MG63 (cell line): ENCODE results near the gene CAMTA2. TPM values are rescaled to one million over a fixed set of nuclear protein-coding genes. Genes with fewer than 3 reads are reported as not detected.

Experiments used
- DNase-seq: peaks from one replicate; pipeline ENCODE4 v3.0.0-alpha.2; 2020
- H3K27me3 ChIP-seq: fragments of 250-450 bp; sonication (Bioruptor Pico); 2 replicates; pipeline ENCODE4 v1.5.1; 2020; ENCODE audit warnings: mild to moderate bottlenecking, moderate library complexity
- H3K36me3 ChIP-seq: fragments of 250-450 bp; sonication (Bioruptor Pico); 2 replicates; pipeline ENCODE4 v1.5.1; 2020; ENCODE audit warnings: mild to moderate bottlenecking, moderate library complexity
- H3K4me3 ChIP-seq: fragments of 250-450 bp; sonication (Bioruptor Pico); 2 replicates; pipeline ENCODE4 v1.5.1; 2020; ENCODE audit warnings: mild to moderate bottlenecking, moderate library complexity
- H3K9me3 ChIP-seq: fragments of 250-450 bp; sonication (Bioruptor Pico); 2 replicates; pipeline ENCODE4 v1.5.1; 2020; ENCODE audit warnings: mild to moderate bottlenecking, moderate library complexity
- total RNA-seq: library from RNA; depleted of rRNA; stranded (reverse); fragments of >200 nt; shearing (Covaris generic); gene quantifications from 2 replicates; pipeline ENCODE4 v1.2.3, GENCODE V29; 2014; ENCODE audit warnings: low replicate concordance

CAMTA2 gene
- total RNA-seq, 1 experiment from 2014 or later = 5.6 TPM

DNA sequence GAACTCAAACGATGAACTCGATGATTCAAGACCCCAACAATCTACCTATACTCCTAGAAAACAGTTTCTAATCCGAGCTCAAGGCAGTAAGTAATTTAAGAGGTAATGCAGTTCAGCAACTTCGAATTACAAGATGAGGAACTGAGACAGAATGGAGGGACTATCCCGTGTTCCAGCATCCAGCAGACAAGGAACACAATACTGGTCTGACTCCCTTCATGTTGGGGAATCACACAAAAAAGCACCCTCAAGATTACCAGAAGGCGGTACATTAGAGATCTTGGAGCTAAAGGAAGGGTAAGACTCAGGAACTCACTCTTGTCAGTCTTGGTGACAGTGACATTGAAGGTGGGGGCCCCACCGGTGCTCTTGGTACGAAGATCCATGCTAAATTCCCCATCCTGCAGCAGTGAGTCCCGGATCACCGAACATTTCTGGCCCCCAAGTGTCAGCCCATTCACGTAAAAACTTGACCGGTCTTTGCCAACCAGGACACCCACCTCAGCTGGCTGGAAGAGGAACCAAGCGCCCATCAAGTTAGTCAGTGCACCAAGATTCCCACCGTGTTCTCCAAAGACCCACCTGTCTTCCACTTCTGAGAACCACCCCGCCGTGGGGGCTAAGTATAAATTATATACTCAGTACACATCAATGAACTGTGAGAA, 41.0 kb downstream of the CAMTA2 start:
- Histone ChIP-seq H3K9me3 (no peaks in the 10 kb centered on the region), H3K36me3 (peaks cover 54% of the 10 kb centered on the region), H3K4me3 (peak overlapping the region; percentile 89), H3K27me3 (no peaks in the 10 kb centered on the region)
- no peak for DNase-seq

DNA sequence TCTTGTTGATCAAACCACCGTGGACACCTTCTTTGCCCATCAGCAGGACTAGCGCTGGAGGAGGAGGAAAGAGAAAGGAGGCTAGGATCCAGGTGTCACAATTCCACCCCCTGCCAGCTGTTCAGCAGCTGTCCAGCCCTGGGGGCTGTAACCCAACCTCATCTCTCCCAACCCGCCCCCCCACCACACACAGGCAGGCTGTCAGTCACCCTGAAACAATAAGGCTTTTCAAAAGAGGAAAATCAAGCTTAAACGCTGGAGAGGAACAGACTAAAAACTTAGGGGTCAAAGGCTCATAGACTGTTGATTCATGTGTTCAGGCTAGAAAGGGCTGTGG, 41.6 kb downstream of the CAMTA2 start:
- H3K4me3 ChIP-seq = peak overlapping the region; percentile 89
- no peaks in the 10 kb centered on the region for H3K27me3 ChIP-seq
- DNase-seq = no peak
- H3K36me3 ChIP-seq = peaks cover 54% of the 10 kb centered on the region
- no peaks in the 10 kb centered on the region for H3K9me3 ChIP-seq

DNA sequence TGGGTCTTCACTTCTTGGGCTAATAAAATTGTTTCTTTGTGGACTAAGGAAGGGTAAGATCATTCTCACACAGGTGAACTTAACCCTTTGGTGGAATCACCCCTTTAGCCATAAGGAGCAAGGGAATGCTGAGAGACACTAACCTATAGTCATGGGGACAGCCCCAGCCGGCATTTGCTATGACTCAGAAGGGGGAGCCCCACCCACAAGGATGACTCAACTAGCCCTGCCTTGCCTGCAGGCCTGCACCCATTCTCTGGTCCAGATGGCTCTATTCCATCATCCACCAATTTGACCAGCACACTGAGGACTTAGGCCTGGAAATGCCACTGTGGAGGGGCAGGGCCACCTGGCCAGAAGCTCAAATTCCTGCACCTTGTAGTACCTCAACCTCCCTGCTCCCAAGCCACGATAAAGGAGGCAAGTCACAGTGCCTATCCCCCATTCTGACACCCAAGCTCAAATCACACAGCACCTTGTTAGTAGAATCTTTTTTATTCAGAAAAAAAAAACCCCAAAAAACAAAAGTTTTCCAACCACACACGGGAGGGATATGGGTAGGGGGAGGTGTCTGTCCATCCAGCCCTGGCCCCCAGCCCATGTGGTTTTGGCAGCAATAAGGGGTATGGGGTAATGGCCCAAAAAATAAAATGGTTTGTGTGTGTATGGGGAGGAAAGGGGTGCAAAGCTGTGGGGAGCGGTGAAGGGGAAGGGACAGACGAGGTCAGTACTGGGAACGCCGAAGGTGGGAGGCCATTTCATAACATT, 42.1 kb downstream of the CAMTA2 start:
- Histone ChIP-seq H3K36me3 (peaks cover 54% of the 10 kb centered on the region), H3K4me3 (peak overlapping the region; percentile 89), H3K9me3 (no peaks in the 10 kb centered on the region), H3K27me3 (no peaks in the 10 kb centered on the region)
- DNase-seq = peak; percentile 91

DNA sequence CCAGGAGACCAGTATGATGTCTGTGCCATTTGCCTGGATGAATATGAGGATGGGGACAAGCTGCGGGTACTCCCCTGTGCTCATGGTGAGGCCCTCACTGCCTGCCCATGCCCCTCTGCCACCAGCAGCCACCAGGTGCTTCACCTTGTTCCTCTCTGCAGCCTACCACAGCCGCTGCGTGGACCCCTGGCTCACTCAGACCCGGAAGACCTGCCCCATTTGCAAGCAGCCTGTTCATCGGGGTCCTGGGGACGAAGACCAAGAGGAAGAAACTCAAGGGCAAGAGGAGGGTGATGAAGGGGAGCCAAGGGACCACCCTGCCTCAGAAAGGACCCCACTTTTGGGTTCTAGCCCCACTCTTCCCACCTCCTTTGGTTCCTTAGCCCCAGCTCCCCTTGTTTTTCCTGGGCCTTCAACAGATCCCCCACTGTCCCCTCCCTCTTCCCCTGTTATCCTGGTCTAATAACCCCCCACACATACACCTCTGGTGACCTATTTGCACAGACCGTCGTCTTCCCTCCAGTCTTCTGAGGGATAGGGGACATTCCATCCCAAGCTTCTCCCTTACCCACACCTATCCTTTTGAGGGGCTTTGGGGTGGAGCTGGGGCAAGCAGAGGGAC, 42.8 kb downstream of the CAMTA2 start:
- Histone ChIP-seq H3K4me3 (no peak overlapping the region), H3K9me3 (no peaks in the 10 kb centered on the region), H3K36me3 (peaks cover 54% of the 10 kb centered on the region), H3K27me3 (no peaks in the 10 kb centered on the region)
- no peak for DNase-seq

DNA sequence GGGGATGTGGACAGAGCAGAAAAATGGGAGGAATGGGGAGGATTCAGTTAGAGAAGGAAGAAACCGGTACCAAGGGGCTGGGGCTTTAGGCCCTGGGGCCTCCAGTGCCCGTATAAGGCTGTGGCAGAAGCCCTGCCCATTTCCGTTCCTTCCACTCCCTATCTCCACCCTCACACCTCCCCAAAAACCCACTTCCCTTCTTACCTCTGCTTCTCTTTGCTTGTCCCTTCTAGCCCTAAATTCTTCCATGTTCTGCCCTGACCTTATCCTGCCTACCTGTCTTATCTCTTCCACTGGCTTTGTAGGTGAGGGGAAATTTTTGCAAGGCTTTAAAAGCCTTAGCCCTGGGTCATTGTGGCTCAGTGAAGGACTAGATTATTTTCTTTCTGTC, 43.3 kb downstream of the CAMTA2 start:
- DNase-seq = no peak
- peaks cover 54% of the 10 kb centered on the region for H3K36me3 ChIP-seq
- no peaks in the 10 kb centered on the region for H3K27me3 ChIP-seq
- H3K9me3 ChIP-seq = no peaks in the 10 kb centered on the region
- H3K4me3 ChIP-seq = no peak overlapping the region

DNA sequence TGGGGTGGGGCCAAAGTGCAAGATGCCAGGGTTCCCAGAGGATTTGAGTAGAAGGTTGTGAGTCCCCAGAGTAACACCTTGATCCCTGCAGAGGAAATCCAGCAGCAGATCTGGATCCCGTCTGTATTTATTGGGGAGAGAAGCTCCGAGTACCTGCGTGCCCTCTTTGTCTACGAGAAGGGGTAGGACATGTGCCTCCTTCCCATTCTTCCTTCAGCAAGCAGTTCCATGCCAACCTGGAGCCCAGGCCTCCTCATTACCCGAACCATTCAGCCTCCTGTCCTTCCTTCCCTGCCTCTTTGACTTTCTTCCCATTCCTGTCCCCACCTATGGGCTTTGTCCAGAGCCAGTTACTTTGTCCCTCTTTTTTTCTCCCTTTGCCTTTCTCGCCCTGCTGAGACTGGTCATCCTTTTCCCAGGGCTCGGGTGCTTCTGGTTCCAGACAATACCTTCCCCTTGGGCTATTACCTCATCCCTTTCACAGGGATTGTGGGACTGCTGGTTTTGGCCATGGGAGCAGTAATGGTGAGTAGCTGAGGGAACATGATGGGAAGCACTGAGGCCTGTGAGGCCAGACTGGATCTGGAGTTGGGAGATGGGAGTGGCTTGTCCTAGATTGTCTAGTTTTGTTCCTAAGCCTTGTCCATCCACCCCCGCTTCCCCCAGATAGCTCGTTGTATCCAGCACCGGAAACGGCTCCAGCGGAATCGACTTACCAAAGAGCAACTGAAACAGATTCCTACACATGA, 44.5 kb downstream of the CAMTA2 start:
- no peaks in the 10 kb centered on the region for H3K9me3 ChIP-seq
- no peak for DNase-seq
- H3K27me3 ChIP-seq = no peaks in the 10 kb centered on the region
- peaks cover 51% of the 10 kb centered on the region for H3K36me3 ChIP-seq
- no peak overlapping the region for H3K4me3 ChIP-seq

DNA sequence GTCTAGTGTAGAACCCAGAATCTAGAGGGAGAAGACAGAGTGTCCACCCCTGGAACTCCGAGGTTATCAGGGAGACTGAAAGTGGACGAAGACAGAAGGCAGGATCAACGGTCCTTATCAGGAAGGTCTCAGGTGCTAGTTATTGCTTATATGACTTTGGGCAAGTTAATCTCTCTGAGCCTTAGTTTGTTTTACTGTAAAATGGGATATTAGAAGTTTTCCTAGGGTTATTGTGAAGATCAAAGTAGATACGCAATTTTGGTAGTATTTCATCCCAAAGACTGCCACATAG, 46.2 kb downstream of the CAMTA2 start:
- H3K9me3 ChIP-seq = no peaks in the 10 kb centered on the region
- peaks cover 40% of the 10 kb centered on the region for H3K36me3 ChIP-seq
- no peaks in the 10 kb centered on the region for H3K27me3 ChIP-seq
- no peak for DNase-seq
- H3K4me3 ChIP-seq = peak overlapping the region; percentile 70

DNA sequence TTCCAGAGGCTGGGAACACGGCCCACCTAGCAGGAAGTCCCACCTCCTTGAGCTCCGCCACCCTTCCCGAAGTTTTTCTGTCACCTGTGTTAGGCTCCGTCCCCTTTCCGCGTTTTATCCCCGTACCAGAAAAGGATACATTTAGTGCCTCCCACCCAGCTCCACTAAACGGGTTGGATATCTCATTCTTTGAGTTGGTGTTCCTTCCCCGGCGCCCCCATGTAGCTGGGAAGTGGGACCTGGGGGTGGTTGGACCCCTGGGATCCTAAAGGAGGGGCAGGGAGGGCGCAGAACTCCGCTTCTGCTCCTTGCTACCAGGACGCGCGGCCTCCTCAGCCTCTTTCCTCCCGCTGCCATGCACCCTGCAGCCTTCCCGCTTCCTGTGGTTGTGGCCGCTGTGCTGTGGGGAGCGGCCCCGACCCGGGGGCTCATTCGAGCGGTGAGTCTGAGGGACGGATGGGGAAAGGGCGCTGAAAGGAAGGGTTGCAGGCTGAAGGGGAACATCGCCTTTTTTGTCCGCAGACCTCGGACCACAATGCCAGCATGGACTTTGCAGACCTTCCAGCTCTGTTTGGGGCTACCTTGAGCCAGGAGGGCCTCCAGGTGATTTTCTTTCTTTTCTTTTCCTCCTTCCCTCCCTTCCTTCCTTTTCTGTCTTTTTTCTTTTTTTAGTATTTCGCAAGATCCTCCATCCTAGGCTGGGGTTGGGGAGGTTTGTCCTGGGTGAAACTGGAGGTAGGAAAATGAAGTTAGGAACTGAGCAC, 46.7 kb downstream of the CAMTA2 start:
- peak overlapping the region; percentile 70 for H3K4me3 ChIP-seq
- H3K9me3 ChIP-seq = no peaks in the 10 kb centered on the region
- H3K36me3 ChIP-seq = peaks cover 35% of the 10 kb centered on the region
- DNase-seq = no peak
- no peaks in the 10 kb centered on the region for H3K27me3 ChIP-seq

DNA sequence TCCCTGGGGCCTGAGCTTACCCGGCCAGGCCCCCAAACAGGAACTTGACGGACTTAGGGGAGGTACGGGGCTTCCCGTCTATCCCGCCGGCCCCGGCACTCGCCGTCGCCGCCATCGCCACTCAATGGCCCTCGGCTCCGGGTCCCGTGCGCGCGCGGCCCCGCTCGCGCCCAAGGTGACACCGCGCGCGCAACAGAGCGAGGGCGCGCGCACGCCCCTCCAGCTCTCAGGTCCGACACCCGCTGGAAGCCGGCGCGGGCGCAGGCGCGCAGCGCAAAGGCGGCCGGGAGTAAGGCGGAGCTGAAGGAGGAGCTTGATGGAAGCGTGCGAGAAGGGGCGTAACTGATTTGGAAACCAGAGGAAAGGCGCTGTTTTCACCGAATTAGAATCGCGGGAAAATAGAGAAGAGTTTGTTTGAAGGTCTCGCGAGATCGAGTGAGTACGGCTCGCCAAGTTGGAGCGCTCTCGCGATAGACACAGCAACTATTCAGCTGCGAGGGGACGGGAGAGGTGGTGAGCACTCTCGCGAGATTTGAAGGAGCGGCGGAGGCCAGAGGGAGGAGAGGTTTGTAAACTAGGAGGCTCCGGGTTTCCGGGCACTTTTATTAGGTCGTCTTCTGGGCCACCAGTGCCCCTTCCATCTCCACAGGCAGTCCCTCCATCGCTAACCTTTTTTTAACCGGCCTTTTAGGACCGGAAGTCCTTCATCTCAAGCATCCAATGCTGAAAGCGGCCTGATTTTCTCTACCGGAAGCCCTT, 47.5 kb downstream of the CAMTA2 start, which contains the start of the genes RNF167 and SLC25A11:
Gene RNF167 (plus strand): TSS at position 473 of the 759 bp plus-strand sequence. CDS start 642 bp downstream, outside the sequence.
Gene SLC25A11 (minus strand): TSS at position 251 of the 759 bp plus-strand sequence. CDS start 136 bp downstream, at position 115.
- peak; percentile 92 for DNase-seq
- Histone ChIP-seq H3K4me3 (peak within 1 kb of the TSS; percentile 70), H3K9me3 (no peaks in the 10 kb centered on the region), H3K36me3 (peaks cover 27% of the 10 kb centered on the region), H3K27me3 (no peaks in the 10 kb centered on the region)

DNA sequence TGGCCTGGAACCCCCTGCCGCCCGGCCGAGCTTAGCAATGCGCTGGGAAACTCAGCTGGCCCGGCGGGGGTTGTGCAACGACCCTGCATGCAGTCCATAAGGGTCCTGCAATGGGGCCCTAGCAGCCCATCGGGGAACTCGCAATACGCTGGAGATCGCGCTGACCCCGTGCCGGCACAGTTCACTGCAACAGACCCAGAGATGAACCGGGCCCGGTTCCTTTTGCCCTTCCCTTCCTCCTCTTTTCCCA, 48.0 kb downstream of the CAMTA2 start:
- Histone ChIP-seq H3K9me3 (no peaks in the 10 kb centered on the region), H3K36me3 (peaks cover 22% of the 10 kb centered on the region), H3K4me3 (peak overlapping the region; percentile 70), H3K27me3 (no peaks in the 10 kb centered on the region)
- no peak for DNase-seq

DNA sequence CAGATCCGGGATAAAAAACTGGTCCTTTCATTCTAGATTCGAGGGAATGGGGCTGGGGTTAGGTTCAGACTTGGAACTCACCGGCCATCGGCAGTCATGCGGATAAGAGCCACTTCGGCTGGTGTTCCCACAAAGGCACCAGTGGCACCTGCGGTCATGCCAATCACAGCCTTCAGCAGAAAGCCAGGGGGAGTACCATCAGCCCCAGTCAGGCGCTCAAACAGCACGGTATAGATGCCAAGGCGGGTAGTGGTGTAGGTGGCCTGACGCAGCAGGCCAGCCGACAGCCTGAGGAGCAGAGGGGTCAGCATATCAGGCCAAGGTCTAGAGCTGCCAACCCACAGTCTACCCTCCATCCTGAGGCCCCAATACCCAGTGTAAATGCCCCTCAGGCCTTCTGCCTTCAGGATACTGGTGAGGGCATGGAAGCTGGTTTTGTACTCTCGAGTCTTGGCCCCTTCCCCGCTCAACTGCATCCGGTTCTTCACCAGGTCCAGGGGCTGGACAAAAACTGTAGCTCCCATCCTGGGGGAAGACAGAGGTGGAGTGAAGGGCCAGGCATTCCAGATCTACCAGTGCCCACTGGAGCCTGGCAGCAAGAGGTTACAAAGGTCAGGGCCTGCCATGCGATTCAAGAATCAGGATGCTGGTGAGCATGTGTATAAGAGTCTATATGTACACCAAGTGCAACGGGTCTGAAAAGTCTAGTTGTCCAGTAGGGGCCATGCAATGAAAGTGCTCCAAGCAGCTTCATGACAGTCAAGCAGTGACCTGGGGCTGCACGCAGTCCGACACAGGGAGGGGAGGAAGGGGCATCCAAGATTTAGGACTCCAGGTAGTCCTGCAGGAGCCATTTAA, 48.6 kb downstream of the CAMTA2 start:
- Histone ChIP-seq H3K4me3 (peak overlapping the region; percentile 70), H3K36me3 (peaks cover 17% of the 10 kb centered on the region), H3K9me3 (no peaks in the 10 kb centered on the region), H3K27me3 (no peaks in the 10 kb centered on the region)
- no peak for DNase-seq

DNA sequence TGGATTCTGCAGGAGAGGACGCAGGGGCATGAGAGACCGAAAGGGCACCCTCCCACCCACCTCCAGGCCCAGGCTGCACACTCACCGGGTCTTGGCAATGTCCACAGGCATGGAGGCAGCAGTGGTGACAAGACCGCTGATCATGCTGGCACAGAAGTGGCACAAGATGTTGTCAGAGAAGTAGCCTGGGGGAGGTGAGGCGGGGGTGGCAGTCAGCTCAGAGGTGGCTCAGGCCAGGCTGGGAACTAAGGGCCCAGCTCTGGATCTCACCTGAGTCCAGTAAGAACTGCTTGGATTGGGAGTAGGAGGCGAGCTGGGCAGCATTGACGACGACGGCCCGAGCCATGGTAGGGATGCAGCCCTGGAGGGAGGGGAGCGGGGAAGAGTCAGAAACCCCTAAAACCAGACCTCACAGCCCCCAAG, 49.4 kb downstream of the CAMTA2 start:
- no peaks in the 10 kb centered on the region for H3K27me3 ChIP-seq
- no peaks in the 10 kb centered on the region for H3K9me3 ChIP-seq
- H3K4me3 ChIP-seq = no peak overlapping the region
- H3K36me3 ChIP-seq = peaks cover 8% of the 10 kb centered on the region
- no peak for DNase-seq

DNA sequence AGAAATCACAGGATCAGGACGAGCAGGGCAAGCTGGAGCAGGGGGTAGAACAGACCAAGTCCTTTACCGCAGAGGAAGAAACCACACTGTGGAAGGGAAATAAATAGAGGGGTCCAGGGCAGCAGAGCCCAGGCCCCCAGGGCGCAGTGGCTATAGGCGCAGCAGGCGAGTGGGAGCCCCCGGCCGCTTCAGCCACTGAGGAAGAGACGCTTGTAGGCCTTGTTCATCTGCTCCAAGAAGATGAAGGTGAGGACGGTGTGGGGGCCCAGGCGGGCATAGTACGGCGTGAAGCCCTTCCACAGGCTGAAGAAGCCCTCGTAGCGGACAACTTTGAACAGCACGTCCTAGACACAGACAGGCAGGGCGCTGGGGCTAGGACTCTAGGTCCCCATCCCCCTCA, 49.9 kb downstream of the CAMTA2 start:
- no peaks in the 10 kb centered on the region for H3K9me3 ChIP-seq
- no peaks in the 10 kb centered on the region for H3K27me3 ChIP-seq
- H3K36me3 ChIP-seq = peaks cover 7% of the 10 kb centered on the region
- DNase-seq = no peak
- no peak overlapping the region for H3K4me3 ChIP-seq

DNA sequence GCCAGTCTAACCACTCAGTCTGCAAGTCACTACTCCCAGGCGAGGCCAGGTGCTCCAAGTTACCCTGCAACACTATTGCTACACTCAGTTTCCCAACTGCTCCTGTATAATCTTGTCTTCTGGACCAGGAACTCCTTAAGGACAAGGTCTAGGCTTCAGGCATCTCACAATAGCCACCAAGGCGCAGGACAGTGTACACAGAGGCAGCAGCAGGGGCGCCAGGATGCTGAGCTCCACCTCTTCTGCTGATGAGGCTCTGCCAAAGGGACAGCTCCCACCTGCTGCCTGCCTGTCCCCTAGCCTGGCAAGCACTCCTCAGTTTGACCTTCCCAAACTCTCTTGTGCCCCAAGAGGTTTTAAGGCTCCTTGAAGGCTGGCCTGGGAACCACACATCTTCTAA, 51.0 kb downstream of the CAMTA2 start:
- H3K9me3 ChIP-seq = no peaks in the 10 kb centered on the region
- peaks cover 4% of the 10 kb centered on the region for H3K36me3 ChIP-seq
- no peak overlapping the region for H3K4me3 ChIP-seq
- DNase-seq = no peak
- no peaks in the 10 kb centered on the region for H3K27me3 ChIP-seq

DNA sequence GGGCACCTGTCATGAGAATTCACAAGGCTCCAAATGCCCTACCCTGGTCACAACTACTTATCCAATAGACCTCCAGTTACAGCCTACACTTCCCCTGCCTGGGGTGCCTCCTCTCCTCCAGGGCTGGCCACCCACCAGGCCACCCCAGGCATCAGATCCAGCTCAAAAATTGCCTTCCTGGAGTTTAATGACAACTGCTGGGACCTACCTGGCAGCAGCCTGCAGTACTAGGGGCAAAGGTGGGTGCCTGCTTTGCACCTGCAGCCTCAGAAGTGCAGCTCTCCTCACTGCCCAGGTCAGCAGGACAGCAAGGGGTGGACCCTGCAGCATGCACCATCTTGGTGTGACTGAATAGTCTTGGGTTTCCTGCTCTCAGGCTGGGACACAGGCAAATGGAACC, 51.8 kb downstream of the CAMTA2 start:
- no peak overlapping the region for H3K4me3 ChIP-seq
- no peaks in the 10 kb centered on the region for H3K9me3 ChIP-seq
- no peak for DNase-seq
- H3K36me3 ChIP-seq = peaks cover 4% of the 10 kb centered on the region
- no peaks in the 10 kb centered on the region for H3K27me3 ChIP-seq
